GM12872 (cell line): ENCODE measurements around the gene PHF19.

Source experiments
- TF ChIP-seq, protein P1 (sequence below): IDR thresholded peaks from 3 replicates; pipeline ENCODE4 v1.5.1; 2011; ENCODE audit warnings: low read depth, mild to moderate bottlenecking, low read length, moderate library complexity; ENCODE audit not compliant: insufficient read depth

PHF19 gene

GRCh38 chr9:120916588-120916987 is 39.6 kb upstream of the PHF19 start:
- TF ChIP-seq, protein P1, sequence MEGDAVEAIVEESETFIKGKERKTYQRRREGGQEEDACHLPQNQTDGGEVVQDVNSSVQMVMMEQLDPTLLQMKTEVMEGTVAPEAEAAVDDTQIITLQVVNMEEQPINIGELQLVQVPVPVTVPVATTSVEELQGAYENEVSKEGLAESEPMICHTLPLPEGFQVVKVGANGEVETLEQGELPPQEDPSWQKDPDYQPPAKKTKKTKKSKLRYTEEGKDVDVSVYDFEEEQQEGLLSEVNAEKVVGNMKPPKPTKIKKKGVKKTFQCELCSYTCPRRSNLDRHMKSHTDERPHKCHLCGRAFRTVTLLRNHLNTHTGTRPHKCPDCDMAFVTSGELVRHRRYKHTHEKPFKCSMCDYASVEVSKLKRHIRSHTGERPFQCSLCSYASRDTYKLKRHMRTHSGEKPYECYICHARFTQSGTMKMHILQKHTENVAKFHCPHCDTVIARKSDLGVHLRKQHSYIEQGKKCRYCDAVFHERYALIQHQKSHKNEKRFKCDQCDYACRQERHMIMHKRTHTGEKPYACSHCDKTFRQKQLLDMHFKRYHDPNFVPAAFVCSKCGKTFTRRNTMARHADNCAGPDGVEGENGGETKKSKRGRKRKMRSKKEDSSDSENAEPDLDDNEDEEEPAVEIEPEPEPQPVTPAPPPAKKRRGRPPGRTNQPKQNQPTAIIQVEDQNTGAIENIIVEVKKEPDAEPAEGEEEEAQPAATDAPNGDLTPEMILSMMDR = no peak

DNA sequence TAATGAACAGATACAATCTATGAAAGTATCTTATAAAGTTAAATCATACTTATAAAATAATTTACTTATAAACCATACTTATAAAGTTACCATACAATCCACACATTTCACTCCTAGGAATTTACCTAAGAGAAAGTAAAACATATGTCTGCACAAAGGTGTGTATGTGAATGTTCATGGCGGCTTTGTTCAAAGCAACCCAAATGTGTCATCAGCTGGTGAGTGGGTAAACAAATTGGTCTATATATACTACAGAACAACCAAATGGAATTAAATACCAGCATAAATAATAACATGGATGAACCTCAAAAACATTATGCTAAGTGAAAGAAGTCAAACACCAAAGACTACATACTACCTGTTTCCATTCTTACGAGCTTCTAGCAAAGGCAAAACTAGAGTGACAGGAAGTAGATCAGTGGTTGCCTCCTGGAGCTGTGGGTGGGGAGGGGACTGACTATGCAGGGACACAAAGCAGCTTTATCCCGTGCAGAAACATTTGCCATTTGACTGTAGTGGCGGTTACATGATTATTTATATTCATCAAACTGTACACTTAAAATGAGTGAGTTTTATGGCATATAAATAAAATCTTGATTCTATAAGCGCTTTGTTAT is 39.0 kb upstream of the PHF19 start:
- TF ChIP-seq, protein P1 = no peak

- TF ChIP-seq, protein P1 = no peak
Measured at GRCh38 chr9:120914953-120915352, 38.0 kb upstream of the PHF19 start.

DNA sequence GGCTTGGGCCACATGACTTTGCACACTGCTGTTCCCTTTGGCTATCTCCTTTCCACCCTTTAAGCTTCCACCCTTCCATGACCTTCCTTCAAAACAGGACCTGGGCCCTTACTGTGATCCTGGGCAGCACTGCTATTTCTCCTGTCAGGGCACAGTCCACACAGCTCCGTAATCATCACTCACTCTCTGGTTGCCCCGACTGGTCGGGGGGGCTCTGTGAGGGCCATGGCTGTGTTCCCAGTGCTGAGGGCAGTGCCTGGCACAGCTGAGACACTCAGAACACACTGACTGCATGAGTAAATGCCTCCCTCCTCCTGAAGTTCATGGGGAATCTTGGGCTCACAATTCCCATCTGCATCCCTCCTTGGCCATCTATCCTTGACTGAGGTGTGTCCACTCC is 37.4 kb upstream of the PHF19 start:
- TF ChIP-seq, protein P1 = no peak

DNA sequence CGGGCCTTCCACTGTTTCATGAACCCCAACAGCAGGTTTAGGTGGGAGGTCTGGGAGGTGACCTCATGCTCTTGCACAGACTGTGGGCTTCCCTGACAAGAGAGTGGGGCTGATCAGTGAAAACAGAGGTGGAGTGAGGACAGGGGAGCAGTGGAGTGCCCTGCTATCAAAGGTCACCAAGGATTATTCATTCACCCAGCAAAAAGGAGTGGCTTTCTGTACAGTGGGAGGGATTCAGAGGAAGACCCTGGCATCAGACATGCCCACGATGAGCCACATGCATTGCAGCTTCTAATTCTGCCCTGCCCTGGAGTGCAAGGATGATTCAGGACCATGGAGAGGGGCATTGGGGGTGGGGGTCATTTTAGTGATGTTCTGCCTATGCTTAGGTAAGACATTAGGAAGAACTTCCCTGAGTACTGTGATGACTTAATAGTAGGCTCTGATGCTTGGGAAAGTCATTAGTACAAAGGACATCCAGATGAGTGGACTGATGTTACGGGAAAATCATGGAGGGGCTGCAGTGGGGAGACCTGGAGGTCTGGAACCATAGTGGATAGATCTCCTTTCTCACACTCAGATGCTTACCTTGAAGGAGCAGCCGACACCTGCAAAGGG is 36.8 kb upstream of the PHF19 start:
- TF ChIP-seq, protein P1 = no peak

GRCh38 chr9:120912958-120913646 is 36.1 kb upstream of the PHF19 start:
- TF ChIP-seq, protein P1 = no peak

DNA sequence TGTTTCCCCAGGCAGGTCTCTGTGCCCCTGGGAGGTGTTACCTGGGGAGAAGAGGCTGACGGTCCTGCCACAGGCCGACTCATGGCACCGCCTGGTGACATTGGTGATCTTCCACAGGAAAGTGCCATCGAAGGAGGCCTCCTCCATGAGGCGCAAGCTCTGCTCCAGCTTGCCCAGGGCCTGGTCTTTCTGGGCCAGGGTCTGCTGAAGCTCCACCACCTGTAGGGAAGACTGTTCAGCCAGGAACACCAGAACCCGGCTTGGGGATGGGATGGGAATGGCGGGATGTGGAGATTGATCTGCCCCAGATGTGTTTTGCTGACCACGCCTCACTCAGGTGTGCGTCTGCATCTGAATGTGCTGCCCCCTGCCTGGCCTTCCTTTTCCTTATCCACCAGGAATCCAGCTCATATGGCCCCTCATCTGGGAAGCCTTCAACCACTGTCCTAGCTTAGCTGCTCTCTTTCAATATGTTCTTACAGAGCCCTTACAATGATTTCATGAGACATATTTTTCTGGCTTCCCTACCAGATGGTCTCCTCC is 34.4 kb upstream of the PHF19 start:
- TF ChIP-seq, protein P1 = no peak
